ENCODE results near the gene SLIT3.
A peak's percentile ranks its signal among the peaks of the same experiment; 100 is the strongest.

Gene SLIT3

GRCh38 chr5:168693883-168694282, 607.1 kb downstream of the SLIT3 start:
- Histone ChIP-seq H3K4me1 (ENCODE audit: control insufficient read depth in 1 of 2, insufficient read depth in 2 of 2, low read length in 2 of 2) (peaks cover 0 to 11% of the 10 kb centered on the region in 2 donors), H3K27me3 (ENCODE audit: control insufficient read depth in 1 of 2, insufficient read depth in 2 of 2, low read length in 2 of 2) (no peaks in the 10 kb centered on the region), H3K9ac (ENCODE audit: low read depth in 1 of 2, low read length in 2 of 2) (no peak overlapping the region), H3K9me3 (ENCODE audit: control insufficient read depth in 1 of 2, low read length in 2 of 2) (no peaks in the 10 kb centered on the region), H3K27ac (ENCODE audit: low read depth, low read length) (no peak overlapping the region), H3K36me3 (ENCODE audit: control insufficient read depth in 1 of 2, insufficient read depth in 2 of 2, low read length in 2 of 2) (no peaks in the 10 kb centered on the region), H3K4me3 (ENCODE audit: low read depth in 1 of 2, low read length in 2 of 2) (no peak overlapping the region)

DNA sequence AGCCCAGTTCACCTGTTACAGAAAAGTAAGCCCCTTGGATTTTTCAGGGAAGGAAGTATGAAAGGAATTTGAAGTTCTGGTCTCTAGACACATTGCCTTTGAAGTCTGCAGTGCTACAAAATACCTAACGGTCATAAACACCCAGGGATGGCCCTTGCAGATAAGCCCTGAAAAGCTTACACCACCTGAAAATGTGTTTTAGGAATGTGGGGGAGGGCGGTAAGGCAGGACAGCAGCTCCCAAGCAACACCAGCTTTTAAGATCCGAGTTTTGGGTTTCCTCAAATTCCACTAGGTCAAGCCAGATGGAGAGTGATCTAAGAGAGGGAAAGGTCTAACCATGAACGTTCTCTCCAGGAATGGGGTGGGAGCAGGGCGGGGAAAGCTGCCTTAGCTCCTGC, 607.6 kb downstream of the SLIT3 start:
- no peaks in the 10 kb centered on the region for H3K27me3 ChIP-seq (ENCODE audit: control insufficient read depth in 1 of 2, insufficient read depth in 2 of 2, low read length in 2 of 2)
- H3K27ac ChIP-seq (ENCODE audit: low read depth, low read length), result no peak overlapping the region
- H3K4me1 ChIP-seq (ENCODE audit: control insufficient read depth in 1 of 2, insufficient read depth in 2 of 2, low read length in 2 of 2), result peaks cover 0 to 11% of the 10 kb centered on the region in 2 donors
- H3K9me3 ChIP-seq (ENCODE audit: control insufficient read depth in 1 of 2, low read length in 2 of 2), result no peaks in the 10 kb centered on the region
- H3K36me3 ChIP-seq (ENCODE audit: control insufficient read depth in 1 of 2, insufficient read depth in 2 of 2, low read length in 2 of 2), result no peaks in the 10 kb centered on the region
- no peak overlapping the region for H3K4me3 ChIP-seq (ENCODE audit: low read depth in 1 of 2, low read length in 2 of 2)
- H3K9ac ChIP-seq (ENCODE audit: low read depth in 1 of 2, low read length in 2 of 2), result no peak overlapping the region

- no peak overlapping the region for H3K4me3 ChIP-seq (ENCODE audit: low read depth in 1 of 2, low read length in 2 of 2)
- no peak overlapping the region for H3K9ac ChIP-seq (ENCODE audit: low read depth in 1 of 2, low read length in 2 of 2)
- no peaks in the 10 kb centered on the region for H3K36me3 ChIP-seq (ENCODE audit: control insufficient read depth in 1 of 2, insufficient read depth in 2 of 2, low read length in 2 of 2)
- H3K4me1 ChIP-seq (ENCODE audit: control insufficient read depth in 1 of 2, insufficient read depth in 2 of 2, low read length in 2 of 2), result peaks cover 0 to 11% of the 10 kb centered on the region in 2 donors
- no peaks in the 10 kb centered on the region for H3K27me3 ChIP-seq (ENCODE audit: control insufficient read depth in 1 of 2, insufficient read depth in 2 of 2, low read length in 2 of 2)
- no peaks in the 10 kb centered on the region for H3K9me3 ChIP-seq (ENCODE audit: control insufficient read depth in 1 of 2, low read length in 2 of 2)
- no peak overlapping the region for H3K27ac ChIP-seq (ENCODE audit: low read depth, low read length)
Measured at GRCh38 chr5:168691891-168692290, 609.0 kb downstream of the SLIT3 start.

- Histone ChIP-seq H3K36me3 (ENCODE audit: control insufficient read depth in 1 of 2, insufficient read depth in 2 of 2, low read length in 2 of 2) (no peaks in the 10 kb centered on the region), H3K4me1 (ENCODE audit: control insufficient read depth in 1 of 2, insufficient read depth in 2 of 2, low read length in 2 of 2) (peaks cover 0 to 11% of the 10 kb centered on the region in 2 donors), H3K27me3 (ENCODE audit: control insufficient read depth in 1 of 2, insufficient read depth in 2 of 2, low read length in 2 of 2) (no peaks in the 10 kb centered on the region), H3K27ac (ENCODE audit: low read depth, low read length) (no peak overlapping the region), H3K9me3 (ENCODE audit: control insufficient read depth in 1 of 2, low read length in 2 of 2) (no peaks in the 10 kb centered on the region), H3K9ac (ENCODE audit: low read depth in 1 of 2, low read length in 2 of 2) (no peak overlapping the region), H3K4me3 (ENCODE audit: low read depth in 1 of 2, low read length in 2 of 2) (no peak overlapping the region)
Measured at GRCh38 chr5:168689260-168689659, 611.7 kb downstream of the SLIT3 start.

DNA sequence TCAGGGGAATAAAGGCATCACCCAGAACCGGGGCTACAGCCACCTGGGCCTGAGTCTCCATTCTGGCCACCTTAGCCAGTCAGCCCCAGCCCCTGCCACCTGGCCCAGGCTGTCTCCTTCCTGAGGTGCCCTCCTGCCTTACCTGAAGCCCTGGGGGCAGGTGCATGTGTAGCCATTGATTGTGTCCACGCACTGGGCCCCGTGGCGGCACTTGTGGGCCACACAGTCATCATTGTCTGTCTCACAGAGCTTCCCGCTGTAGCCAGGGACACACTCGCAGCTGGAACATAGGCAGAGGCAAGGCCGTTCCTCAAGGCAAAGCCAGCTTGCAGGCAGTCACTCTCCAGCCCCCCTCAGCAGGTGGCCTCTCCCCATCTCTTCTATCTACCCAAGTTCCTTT, 614.1 kb downstream of the SLIT3 start:
- Histone ChIP-seq H3K36me3 (ENCODE audit: control insufficient read depth in 1 of 2, insufficient read depth in 2 of 2, low read length in 2 of 2) (no peaks in the 10 kb centered on the region), H3K4me3 (ENCODE audit: low read depth in 1 of 2, low read length in 2 of 2) (no peak overlapping the region), H3K27me3 (ENCODE audit: control insufficient read depth in 1 of 2, insufficient read depth in 2 of 2, low read length in 2 of 2) (no peaks in the 10 kb centered on the region), H3K9ac (ENCODE audit: low read depth in 1 of 2, low read length in 2 of 2) (no peak overlapping the region), H3K9me3 (ENCODE audit: control insufficient read depth in 1 of 2, low read length in 2 of 2) (no peaks in the 10 kb centered on the region), H3K27ac (ENCODE audit: low read depth, low read length) (no peak overlapping the region), H3K4me1 (ENCODE audit: control insufficient read depth in 1 of 2, insufficient read depth in 2 of 2, low read length in 2 of 2) (peaks cover 15 to 18% of the 10 kb centered on the region in 2 donors)

DNA sequence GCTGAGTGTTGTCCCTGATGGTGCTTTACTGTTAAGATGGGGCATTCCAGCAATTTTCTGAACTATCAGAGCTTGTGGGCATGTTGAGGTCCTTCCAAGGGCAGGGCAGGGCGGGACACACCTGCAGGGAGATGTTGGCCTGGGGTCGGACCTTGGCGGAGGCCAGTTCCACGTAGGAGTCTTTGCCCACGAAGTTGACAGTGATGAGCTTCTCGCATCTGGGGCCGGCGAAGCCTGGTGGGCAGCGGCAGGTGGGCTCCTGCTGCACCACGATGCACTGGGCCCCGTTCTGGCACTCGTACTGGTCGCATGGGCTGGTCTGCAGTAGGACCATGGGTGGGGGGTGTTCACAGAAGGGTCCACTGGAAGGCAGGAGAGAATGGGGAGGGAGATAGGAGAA, 615.4 kb downstream of the SLIT3 start:
- Histone ChIP-seq H3K27ac (ENCODE audit: low read depth, low read length) (no peak overlapping the region), H3K9me3 (ENCODE audit: control insufficient read depth in 1 of 2, low read length in 2 of 2) (no peaks in the 10 kb centered on the region), H3K9ac (ENCODE audit: low read depth in 1 of 2, low read length in 2 of 2) (no peak overlapping the region), H3K36me3 (ENCODE audit: control insufficient read depth in 1 of 2, insufficient read depth in 2 of 2, low read length in 2 of 2) (no peaks in the 10 kb centered on the region), H3K27me3 (ENCODE audit: control insufficient read depth in 1 of 2, insufficient read depth in 2 of 2, low read length in 2 of 2) (no peaks in the 10 kb centered on the region), H3K4me1 (ENCODE audit: control insufficient read depth in 1 of 2, insufficient read depth in 2 of 2, low read length in 2 of 2) (peaks cover 28 to 30% of the 10 kb centered on the region in 2 donors), H3K4me3 (ENCODE audit: low read depth in 1 of 2, low read length in 2 of 2) (no peak overlapping the region)

- Histone ChIP-seq H3K4me1 (ENCODE audit: control insufficient read depth in 1 of 2, insufficient read depth in 2 of 2, low read length in 2 of 2) (peaks cover 40 to 44% of the 10 kb centered on the region in 2 donors), H3K9me3 (ENCODE audit: control insufficient read depth in 1 of 2, low read length in 2 of 2) (no peaks in the 10 kb centered on the region), H3K9ac (ENCODE audit: low read depth in 1 of 2, low read length in 2 of 2) (no peak overlapping the region), H3K27me3 (ENCODE audit: control insufficient read depth in 1 of 2, insufficient read depth in 2 of 2, low read length in 2 of 2) (no peaks in the 10 kb centered on the region), H3K27ac (ENCODE audit: low read depth, low read length) (no peak overlapping the region), H3K36me3 (ENCODE audit: control insufficient read depth in 1 of 2, insufficient read depth in 2 of 2, low read length in 2 of 2) (no peaks in the 10 kb centered on the region), H3K4me3 (ENCODE audit: low read depth in 1 of 2, low read length in 2 of 2) (no peak overlapping the region)
Measured at GRCh38 chr5:168683927-168684295, 617.0 kb downstream of the SLIT3 start.

- no peaks in the 10 kb centered on the region for H3K27me3 ChIP-seq (ENCODE audit: control insufficient read depth in 1 of 2, insufficient read depth in 2 of 2, low read length in 2 of 2)
- peaks cover 40 to 44% of the 10 kb centered on the region in 2 donors for H3K4me1 ChIP-seq (ENCODE audit: control insufficient read depth in 1 of 2, insufficient read depth in 2 of 2, low read length in 2 of 2)
- H3K27ac ChIP-seq (ENCODE audit: low read depth, low read length), result no peak overlapping the region
- H3K9ac ChIP-seq (ENCODE audit: low read depth in 1 of 2, low read length in 2 of 2), result no peak overlapping the region
- no peaks in the 10 kb centered on the region for H3K36me3 ChIP-seq (ENCODE audit: control insufficient read depth in 1 of 2, insufficient read depth in 2 of 2, low read length in 2 of 2)
- H3K9me3 ChIP-seq (ENCODE audit: control insufficient read depth in 1 of 2, low read length in 2 of 2), result no peaks in the 10 kb centered on the region
- peak overlapping the region in 1 of 2 donors; percentile 7 for H3K4me3 ChIP-seq (ENCODE audit: low read depth in 1 of 2, low read length in 2 of 2)
Measured at GRCh38 chr5:168683247-168683926, 617.6 kb downstream of the SLIT3 start.

DNA sequence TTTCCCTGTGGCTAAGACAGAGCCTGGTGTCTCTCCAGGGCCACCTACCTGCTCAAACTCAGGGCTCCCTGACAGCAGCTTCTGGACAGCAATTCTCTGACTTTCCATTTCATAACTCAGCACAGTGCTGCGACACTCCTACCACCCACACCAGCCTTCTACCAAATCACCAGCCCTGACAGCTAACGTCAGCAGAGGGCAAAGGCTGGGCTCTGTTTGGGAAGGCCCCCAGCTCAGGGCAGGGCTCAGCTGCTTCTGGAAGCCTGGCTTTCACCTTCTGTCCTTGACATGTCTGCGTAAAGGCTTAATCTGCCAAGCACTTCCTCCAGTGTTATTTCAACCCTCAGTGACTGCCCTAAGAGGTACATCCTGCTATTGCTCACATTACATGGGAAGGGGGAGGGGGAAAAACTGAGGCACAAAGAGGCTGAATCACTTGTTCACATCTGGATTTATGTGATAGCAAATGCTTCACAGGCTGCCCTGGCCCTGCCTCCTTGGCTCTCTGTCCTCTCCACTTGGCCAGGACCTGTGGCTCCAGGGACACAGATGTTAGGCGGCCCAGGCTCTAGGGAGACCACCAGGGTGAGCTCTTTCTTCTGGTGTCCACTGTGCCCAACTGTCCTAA, 619.3 kb downstream of the SLIT3 start:
- no peaks in the 10 kb centered on the region for H3K9me3 ChIP-seq (ENCODE audit: control insufficient read depth in 1 of 2, low read length in 2 of 2)
- no peaks in the 10 kb centered on the region for H3K36me3 ChIP-seq (ENCODE audit: control insufficient read depth in 1 of 2, insufficient read depth in 2 of 2, low read length in 2 of 2)
- no peaks in the 10 kb centered on the region for H3K27me3 ChIP-seq (ENCODE audit: control insufficient read depth in 1 of 2, insufficient read depth in 2 of 2, low read length in 2 of 2)
- peaks cover 43 to 44% of the 10 kb centered on the region in 2 donors for H3K4me1 ChIP-seq (ENCODE audit: control insufficient read depth in 1 of 2, insufficient read depth in 2 of 2, low read length in 2 of 2)
- no peak overlapping the region for H3K4me3 ChIP-seq (ENCODE audit: low read depth in 1 of 2, low read length in 2 of 2)
- no peak overlapping the region for H3K27ac ChIP-seq (ENCODE audit: low read depth, low read length)
- H3K9ac ChIP-seq (ENCODE audit: low read depth in 1 of 2, low read length in 2 of 2), result peak overlapping the region; percentile 28 to 60

- no peak overlapping the region for H3K4me3 ChIP-seq (ENCODE audit: low read depth in 1 of 2, low read length in 2 of 2)
- no peak overlapping the region for H3K27ac ChIP-seq (ENCODE audit: low read depth, low read length)
- no peaks in the 10 kb centered on the region for H3K9me3 ChIP-seq (ENCODE audit: control insufficient read depth in 1 of 2, low read length in 2 of 2)
- H3K9ac ChIP-seq (ENCODE audit: low read depth in 1 of 2, low read length in 2 of 2), result no peak overlapping the region
- H3K27me3 ChIP-seq (ENCODE audit: control insufficient read depth in 1 of 2, insufficient read depth in 2 of 2, low read length in 2 of 2), result no peaks in the 10 kb centered on the region
- no peaks in the 10 kb centered on the region for H3K36me3 ChIP-seq (ENCODE audit: control insufficient read depth in 1 of 2, insufficient read depth in 2 of 2, low read length in 2 of 2)
- peaks cover 44 to 47% of the 10 kb centered on the region in 2 donors for H3K4me1 ChIP-seq (ENCODE audit: control insufficient read depth in 1 of 2, insufficient read depth in 2 of 2, low read length in 2 of 2)
Measured at GRCh38 chr5:168680395-168680794, 620.5 kb downstream of the SLIT3 start.
